Natural killer cell (primary cell): ENCODE results near the gene FOXM1. TPM values are rescaled to one million over a fixed set of nuclear protein-coding genes. Genes with fewer than 3 reads are reported as not detected.
A peak's percentile ranks its signal among the peaks of the same experiment; 100 is the strongest.

Experiments
- ATAC-seq, 3 donors: fragments of 150-1000 bp in 2 of 3; fragments of 200-7000 bp in 1 of 3; cut with Tn5 transposase; 1 replicate in 1 of 3; 2 replicates in 2 of 3; pipeline ENCODE4 v1.10.0; 2021; ENCODE audit warnings: mild to moderate bottlenecking in 2 of 3, moderate library complexity in 2 of 3
- DNase-seq, 2 donors: peaks; one replicate each; pipeline versions ENCODE4 v3.0.0 to v3.0.0-alpha.2; 2013 to 2021; ENCODE audit warnings: mixed read lengths in 1 of 2
- H3K27ac ChIP-seq: one replicate; pipeline ENCODE4 v1.5.1; 2013; ENCODE audit warnings: mild to moderate bottlenecking, low read length
- H3K27me3 ChIP-seq: one replicate; pipeline ENCODE4 v1.6.1; 2013; ENCODE audit warnings: low read length; ENCODE audit not compliant: control insufficient read depth, insufficient read depth
- H3K36me3 ChIP-seq: one replicate; pipeline ENCODE4 v1.6.1; 2013; ENCODE audit warnings: low read length; ENCODE audit not compliant: control insufficient read depth, insufficient read depth
- H3K4me1 ChIP-seq: one replicate; pipeline ENCODE4 v1.6.1; 2013; ENCODE audit warnings: low read length; ENCODE audit not compliant: control insufficient read depth, insufficient read depth
- H3K4me3 ChIP-seq: one replicate; pipeline ENCODE4 v1.5.1; 2013; ENCODE audit warnings: low read length
- H3K9me3 ChIP-seq: one replicate; pipeline ENCODE4 v1.6.1; 2013; ENCODE audit warnings: low read length; ENCODE audit not compliant: control insufficient read depth, insufficient read depth
- H3K27ac Mint-ChIP-seq, 2 donors: one replicate each; pipeline ENCODE4 v1.8.0; 2022; ENCODE audit warnings: mild to moderate bottlenecking in 2 of 2, mixed read lengths in 2 of 2, moderate library complexity in 1 of 2
- H3K27me3 Mint-ChIP-seq, 2 donors: one replicate each; pipeline ENCODE4 v1.8.0; 2022; ENCODE audit warnings: low read depth in 2 of 2, mixed read lengths in 2 of 2
- H3K36me3 Mint-ChIP-seq: one replicate; pipeline ENCODE4 v1.8.0; 2022; ENCODE audit warnings: mixed read lengths
- H3K4me1 Mint-ChIP-seq, 2 donors: one replicate each; pipeline ENCODE4 v1.8.0; 2022; ENCODE audit warnings: mixed read lengths in 2 of 2
- H3K4me3 Mint-ChIP-seq: one replicate; pipeline ENCODE4 v1.8.0; 2022; ENCODE audit warnings: mild to moderate bottlenecking, moderate library complexity, mixed read lengths
- H3K9me3 Mint-ChIP-seq, 2 donors: one replicate each; pipeline ENCODE4 v1.8.0; 2022; ENCODE audit warnings: mixed read lengths in 2 of 2
- CTCF ChIP-seq: fragments of 200-600 bp; IDR thresholded peaks from one replicate; pipeline ENCODE4 v1.8.0; 2022; ENCODE audit warnings: antibody characterized with exemption
- WGBS: methylation state at CpG from one replicate; pipeline ENCODE4 v1.1.7; 2013; ENCODE audit warnings: missing lambda C conversion rate; ENCODE audit not compliant: insufficient coverage; 5-methylcytosine and 5-hydroxymethylcytosine counted together
- intact Hi-C: fragments of 100-400 bp; cut with micrococcal nuclease; formaldehyde crosslinking; loops from one replicate; pipeline ENCODE4 v1.14.2; 2022
- total RNA-seq, 4 donors: library from RNA; stranded (reverse); fragments of 120-200 nt in 1 of 4; gene quantifications; one replicate each; pipeline versions ENCODE4 v1.2.3 to v1.2.4, GENCODE V29; 2013 to 2022

The FOXM1 gene
- total RNA-seq, 3 donors from 2014 or later (not counting 1 experiment from before 2014, with no cell fraction given) = 1.8 to 3.6 (median 2.6) TPM

- H3K27ac Mint-ChIP-seq = no peak overlapping the region
- no peak for TF ChIP-seq CTCF
- DNase-seq = no peak
- no peaks in the 10 kb centered on the region for H3K4me1 Mint-ChIP-seq
- no peaks in the 10 kb centered on the region for H3K36me3 Mint-ChIP-seq
- H3K4me3 Mint-ChIP-seq = no peak overlapping the region
- H3K27me3 Mint-ChIP-seq = no peaks in the 10 kb centered on the region
- Histone ChIP-seq H3K36me3 (peaks cover 6% of the 10 kb centered on the region), H3K27me3 (no peaks in the 10 kb centered on the region), H3K9me3 (no peaks in the 10 kb centered on the region), H3K4me1 (no peaks in the 10 kb centered on the region), H3K27ac (no peak overlapping the region), H3K4me3 (no peak overlapping the region)
- 97% methylated on average over 7 of the region's 7 CpGs for WGBS
- intact Hi-C loops = no loop called here
- no peaks in the 10 kb centered on the region for H3K9me3 Mint-ChIP-seq
- no peak for ATAC-seq
These were observed 14.1 kb downstream of the FOXM1 start for GRCh38 chr12:2862876-2863275.

GRCh38 chr12:2860170-2860569, 16.8 kb downstream of the FOXM1 start:
- no peak for TF ChIP-seq CTCF
- Mint-ChIP-seq H3K27ac (peak overlapping the region in 1 of 2 donors; percentile 50), H3K4me1 (no peaks in the 10 kb centered on the region), H3K9me3 (no peaks in the 10 kb centered on the region), H3K36me3 (no peaks in the 10 kb centered on the region), H3K4me3 (no peak overlapping the region), H3K27me3 (no peaks in the 10 kb centered on the region)
- H3K27me3 ChIP-seq = no peaks in the 10 kb centered on the region
- no peaks in the 10 kb centered on the region for H3K4me1 ChIP-seq
- no peak overlapping the region for H3K4me3 ChIP-seq
- no peaks in the 10 kb centered on the region for H3K9me3 ChIP-seq
- H3K36me3 ChIP-seq = peaks cover 6% of the 10 kb centered on the region
- no peak for DNase-seq
- intact Hi-C loops = no loop called here
- ATAC-seq = no peak
- no peak overlapping the region for H3K27ac ChIP-seq

- Histone ChIP-seq H3K27ac (no peak overlapping the region), H3K9me3 (no peaks in the 10 kb centered on the region), H3K36me3 (peaks cover 6% of the 10 kb centered on the region), H3K4me3 (no peak overlapping the region), H3K27me3 (no peaks in the 10 kb centered on the region), H3K4me1 (no peaks in the 10 kb centered on the region)
- no peaks in the 10 kb centered on the region for H3K27me3 Mint-ChIP-seq
- no peak overlapping the region for H3K27ac Mint-ChIP-seq
- WGBS = 95% methylated on average over 12 of the region's 12 CpGs
- DNase-seq = no peak
- no peak for ATAC-seq
- no peaks in the 10 kb centered on the region for H3K9me3 Mint-ChIP-seq
- no peaks in the 10 kb centered on the region for H3K4me1 Mint-ChIP-seq
- no peak for TF ChIP-seq CTCF
- no peak overlapping the region for H3K4me3 Mint-ChIP-seq
- intact Hi-C loops = no loop called here
- H3K36me3 Mint-ChIP-seq = no peaks in the 10 kb centered on the region
These were observed 18.0 kb downstream of the FOXM1 start for GRCh38 chr12:2858944-2859421.

GRCh38 chr12:2858334-2858733, 18.6 kb downstream of the FOXM1 start:
- H3K36me3 ChIP-seq = peaks cover 6% of the 10 kb centered on the region
- H3K27me3 ChIP-seq = no peaks in the 10 kb centered on the region
- Mint-ChIP-seq H3K9me3 (no peaks in the 10 kb centered on the region), H3K27me3 (no peaks in the 10 kb centered on the region), H3K36me3 (no peaks in the 10 kb centered on the region), H3K4me3 (no peak overlapping the region), H3K27ac (no peak overlapping the region), H3K4me1 (peaks cover 0 to 5% of the 10 kb centered on the region in 2 donors)
- WGBS = 95% methylated on average over 2 of the region's 2 CpGs
- no peak overlapping the region for H3K4me3 ChIP-seq
- H3K27ac ChIP-seq = no peak overlapping the region
- no peaks in the 10 kb centered on the region for H3K9me3 ChIP-seq
- TF ChIP-seq CTCF = no peak
- no peaks in the 10 kb centered on the region for H3K4me1 ChIP-seq
- DNase-seq = no peak
- intact Hi-C loops = no loop called here
- ATAC-seq = no peak
